ENCODE results near the gene ZNF740.
"Not testable (repeated sequence)": the region's sequence is repeated elsewhere in the genome, so short reads cannot be mapped to it uniquely, and the experiment has no call there.

ZNF740 gene

GRCh38 chr12:53173085-53173715 lies 7.3 kb upstream of the ZNF740 start:
- DNase-seq, result peak; percentile 51

- peak; percentile 60 for DNase-seq
Observed at GRCh38 chr12:53174881-53175491, 5.5 kb upstream of the ZNF740 start.

GRCh38 chr12:53176750-53177149 lies 3.8 kb upstream of the ZNF740 start:
- DNase-seq, result no peak

DNA sequence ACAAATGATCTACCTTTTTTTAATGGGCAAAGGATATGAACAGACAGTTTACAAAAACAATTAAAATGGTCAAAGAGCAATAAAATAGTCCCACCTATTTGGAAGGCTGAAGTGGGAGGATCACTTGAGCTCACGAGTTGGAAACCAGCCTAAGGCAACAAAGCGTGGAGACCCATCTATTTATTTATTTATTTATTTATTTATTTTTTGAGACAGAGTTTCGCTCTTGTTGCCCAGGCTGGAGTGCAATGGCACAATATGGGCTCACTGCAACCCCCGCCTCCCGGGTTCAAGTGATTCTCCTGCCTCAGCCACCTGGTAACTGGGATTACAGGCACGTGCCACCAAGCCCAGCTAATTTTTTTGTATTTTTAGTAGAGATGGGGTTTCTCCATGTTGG lies 3.1 kb upstream of the ZNF740 start:
- not testable (repeated sequence) for DNase-seq

GRCh38 chr12:53178803-53179202 lies 1.7 kb upstream of the ZNF740 start:
- DNase-seq, result not testable (repeated sequence)

- no peak for DNase-seq
Observed at GRCh38 chr12:53179687-53180219, 769 bp upstream of the ZNF740 start.

DNA sequence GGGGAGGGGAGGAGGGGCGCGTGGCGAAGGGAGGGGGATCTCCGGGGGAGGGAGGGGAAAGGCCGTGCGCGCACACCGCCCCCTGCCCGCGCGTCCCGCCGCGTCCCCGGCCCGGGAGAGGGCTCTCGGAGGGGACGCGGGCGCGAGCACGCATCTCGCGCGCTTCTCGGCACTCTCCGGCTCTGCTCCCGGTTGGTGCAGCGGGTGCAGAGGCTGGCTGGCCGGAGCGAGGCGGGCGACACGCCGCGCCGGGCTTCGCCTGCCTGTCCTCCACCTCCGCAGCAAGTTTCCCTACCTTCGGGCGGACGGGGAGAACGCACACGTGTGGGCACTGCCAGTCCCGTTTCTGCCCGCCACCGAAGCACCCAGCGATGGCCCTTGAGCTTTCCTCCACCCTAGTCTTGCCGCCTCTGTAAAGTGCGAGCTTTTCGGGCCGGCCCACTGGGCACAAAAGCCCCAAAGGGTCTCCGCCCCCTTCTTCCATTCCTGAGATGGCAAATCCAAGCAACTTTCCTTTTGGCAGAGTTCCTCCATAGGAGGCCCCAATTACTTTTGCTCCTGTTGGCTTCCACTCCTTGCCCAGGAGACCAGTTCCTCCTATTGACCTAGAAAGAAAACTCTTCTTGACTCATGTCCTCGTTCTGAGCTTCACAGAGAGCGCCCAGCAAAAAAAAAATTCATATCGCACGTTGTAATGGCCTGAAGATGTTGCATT lies 566 bp downstream of the ZNF740 start:
- DNase-seq, result peak; percentile 83

- no peak for DNase-seq
Observed at GRCh38 chr12:53181935-53182334, 1.4 kb downstream of the ZNF740 start.

DNA sequence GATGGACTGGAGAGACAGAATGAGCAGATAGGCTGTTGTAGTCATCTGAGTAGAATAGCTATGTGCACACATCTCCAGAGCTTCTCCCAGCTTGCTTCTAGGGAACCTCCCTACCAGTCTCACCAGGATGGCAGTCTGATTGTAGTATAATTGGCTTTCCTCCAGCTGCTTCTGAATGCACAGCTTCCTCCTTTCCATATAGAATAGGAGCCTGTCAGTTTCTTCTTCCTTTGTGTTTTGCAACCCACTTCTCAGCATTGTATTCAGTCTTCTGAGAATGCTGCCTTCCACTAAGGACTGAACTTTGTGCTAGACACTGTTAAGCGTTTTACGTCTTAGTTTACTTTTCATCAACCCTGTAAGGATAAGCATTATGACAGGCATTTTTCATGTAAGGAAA lies 2.4 kb downstream of the ZNF740 start:
- DNase-seq, result no peak

DNA sequence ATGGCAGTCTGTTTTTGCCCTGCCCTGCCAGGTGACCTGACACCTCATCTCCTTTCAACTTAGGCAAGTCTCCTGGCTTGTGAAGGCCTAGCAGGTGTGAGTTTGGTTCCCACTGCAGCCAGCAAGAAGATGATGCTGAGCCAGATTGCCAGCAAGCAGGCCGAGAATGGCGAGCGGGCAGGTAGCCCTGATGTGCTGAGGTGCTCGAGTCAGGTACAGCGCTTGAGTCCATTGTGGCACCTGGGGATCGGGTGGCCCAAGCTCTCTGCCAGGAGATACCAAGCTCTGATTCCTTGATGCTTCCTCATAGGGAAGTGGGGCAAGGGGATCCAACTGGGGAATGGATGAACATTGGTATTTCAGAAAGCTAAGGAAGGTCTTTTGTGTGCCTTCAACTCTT lies 4.3 kb downstream of the ZNF740 start:
- DNase-seq, result no peak

GRCh38 chr12:53185582-53186153 lies 5.1 kb downstream of the ZNF740 start:
- DNase-seq, result no peak

GRCh38 chr12:53186745-53187144 lies 6.2 kb downstream of the ZNF740 start:
- no peak for DNase-seq

DNA sequence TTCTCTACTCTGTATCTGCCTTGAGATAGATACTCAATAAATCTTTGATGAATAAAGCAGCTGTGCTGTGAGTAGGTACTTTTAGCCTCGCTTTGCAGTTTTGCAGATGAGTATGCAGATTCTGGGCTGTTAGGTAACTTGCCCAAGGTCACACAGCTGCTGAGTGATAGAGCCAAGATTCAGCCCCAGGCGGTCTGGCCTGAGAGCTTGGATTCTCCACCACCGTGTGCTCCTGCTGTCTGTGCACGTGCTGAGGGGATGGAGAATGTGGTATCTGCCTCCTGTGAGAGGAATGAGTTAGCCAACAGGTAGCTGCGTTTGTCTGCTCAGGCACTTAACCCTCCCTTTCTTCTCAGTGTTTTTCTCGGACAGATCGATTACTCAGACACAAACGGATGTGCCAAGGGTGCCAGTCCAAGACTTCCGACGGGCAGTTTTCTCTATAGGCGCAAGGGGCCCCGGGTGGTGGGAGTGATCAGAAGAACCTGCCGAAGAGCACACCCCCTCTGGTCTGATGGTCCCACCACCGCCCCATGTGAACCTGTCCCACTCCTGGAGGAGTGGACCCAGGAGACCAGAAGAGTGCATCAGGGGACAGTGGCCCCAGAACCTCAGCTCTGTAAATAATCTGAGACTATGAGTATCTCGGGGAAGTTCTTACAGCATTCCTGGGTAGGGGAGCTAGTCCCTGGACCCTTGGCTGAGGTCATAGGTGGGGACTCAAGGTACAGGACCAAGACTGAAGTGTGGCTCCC lies 6.8 kb downstream of the ZNF740 start:
- DNase-seq, result no peak

GRCh38 chr12:53190108-53190729 lies 9.7 kb downstream of the ZNF740 start:
- peak; percentile 73 for DNase-seq

- no peak for DNase-seq
Observed at GRCh38 chr12:53191096-53191884, 10.8 kb downstream of the ZNF740 start.

DNA sequence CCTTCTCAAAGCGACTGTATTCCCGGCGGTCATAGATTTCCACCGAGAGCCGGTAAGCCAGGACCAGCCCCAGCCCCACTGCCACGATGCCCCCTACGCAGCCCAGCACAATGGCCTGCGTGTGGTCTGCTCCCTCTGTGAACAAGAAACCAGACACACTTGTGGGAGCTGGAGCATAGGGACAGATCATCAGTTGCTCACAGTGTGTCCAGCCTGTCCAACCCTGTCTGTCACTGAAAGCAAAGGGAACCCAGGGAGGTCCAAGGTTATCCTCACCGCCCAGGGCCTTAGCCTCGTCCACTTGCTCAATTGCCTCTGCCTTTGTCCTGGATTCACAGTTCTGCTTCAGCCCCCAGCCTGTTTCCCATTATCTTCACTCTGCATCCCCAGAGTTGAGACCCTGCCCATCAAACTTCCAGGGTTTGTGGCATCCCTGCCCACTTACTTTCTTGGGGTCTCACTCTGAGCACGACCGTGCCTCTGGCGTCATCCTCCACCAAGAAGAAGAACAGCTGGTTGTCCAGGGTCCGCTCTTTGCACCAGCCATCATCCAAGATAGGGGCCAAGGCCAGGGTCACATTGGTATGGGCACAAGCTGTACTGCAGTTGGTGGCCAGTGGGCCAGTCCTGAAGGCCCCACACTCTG lies 11.5 kb downstream of the ZNF740 start:
- DNase-seq, result no peak

GRCh38 chr12:53192531-53193021 lies 12.1 kb downstream of the ZNF740 start:
- DNase-seq, result no peak

- no peak for DNase-seq
Observed at GRCh38 chr12:53193040-53193439, 12.5 kb downstream of the ZNF740 start.

GRCh38 chr12:53193985-53194716 lies 13.6 kb downstream of the ZNF740 start:
- DNase-seq, result no peak

- DNase-seq, result no peak
Observed at GRCh38 chr12:53194973-53195372, 14.5 kb downstream of the ZNF740 start.
